Stomach (tissue), 9 donors: Measurements from ENCODE around the gene PRR12. TPM values are rescaled to one million over a fixed set of nuclear protein-coding genes. Genes with fewer than 3 reads are reported as not detected.
A peak's percentile ranks its signal among the peaks of the same experiment; 100 is the strongest.

Experiments used
- DNase-seq, 2 donors: peaks; one replicate each; pipeline versions ENCODE4 v3.0.0 to v3.0.0-alpha.2; 2013 to 2019
- H3K27ac ChIP-seq, 5 donors: fragments of 200-600 bp in 4 of 5; sonication (generic) in 4 of 5; one replicate each; pipeline ENCODE4 v1.5.1; 2013 to 2019; ENCODE audit warnings: mild to moderate bottlenecking in 1 of 5, moderate library complexity in 1 of 5
- H3K27me3 ChIP-seq, 3 donors: fragments of 200-600 bp; sonication (generic); one replicate each; pipeline ENCODE4 v1.5.1; 2017 to 2019; ENCODE audit warnings: mixed run types in 1 of 3
- H3K36me3 ChIP-seq, 4 donors: fragments of 200-600 bp; sonication (generic); 1 replicate in 3 of 4; 2 replicates in 1 of 4; pipeline ENCODE4 v1.5.1; 2016 to 2019
- H3K4me1 ChIP-seq, 4 donors: fragments of 200-600 bp; sonication (generic); one replicate each; pipeline ENCODE4 v1.5.1; 2016 to 2019
- H3K4me3 ChIP-seq, 4 donors: fragments of 200-600 bp; sonication (generic) in 3 of 4; one replicate each; pipeline ENCODE4 v1.5.1; 2016 to 2019; ENCODE audit warnings: mild to moderate bottlenecking in 1 of 4
- H3K9me3 ChIP-seq, 4 donors: fragments of 200-600 bp; sonication (generic); one replicate each; pipeline ENCODE4 v1.5.1; 2016 to 2019
- CTCF ChIP-seq, 7 experiments: fragments of 450-650 bp in 4 of 7; fragments of 200-600 bp in 3 of 7; sonication (generic) in 3 of 7; IDR thresholded peaks; one replicate each; pipeline ENCODE4 v1.5.1; 2016 to 2019; ENCODE audit warnings: antibody characterized with exemption in 7 of 7, control low read depth in 2 of 7, mild to moderate bottlenecking in 1 of 7
- EP300 ChIP-seq: sonication (generic); formaldehyde crosslinking; IDR thresholded peaks from one replicate; pipeline ENCODE4 v1.6.1; 2017; ENCODE audit warnings: antibody characterized with exemption
- POLR2A ChIP-seq, 4 donors: fragments of 450-650 bp; IDR thresholded peaks; one replicate each; pipeline ENCODE4 v1.6.1; 2016; ENCODE audit warnings: antibody characterized with exemption in 4 of 4, control low read depth in 2 of 4, mild to moderate bottlenecking in 1 of 4, moderate library complexity in 1 of 4
- POLR2AphosphoS5 ChIP-seq, 3 donors: sonication (generic); formaldehyde crosslinking; IDR thresholded peaks; one replicate each; pipeline ENCODE4 v1.6.1; 2016; ENCODE audit warnings: antibody characterized with exemption in 3 of 3
- WGBS, 5 donors: extraction: QIAGEN DNeasy Blood & Tissue Kit in 3 of 5; methylation state at CpG; one replicate each; pipeline versions ENCODE4 v1.1.5 to v1.1.7; 2013 to 2018; 5-methylcytosine and 5-hydroxymethylcytosine counted together
- intact Hi-C: fragments of 100-400 bp; cut with DNase I; formaldehyde crosslinking; loops from one replicate; pipeline ENCODE4 v1.15.1; 2023; ENCODE audit warnings: low total_unique reads
- polyA plus RNA-seq, 3 donors: library from polyadenylated mRNA; stranded (reverse); fragments of 200-250 nt; gene quantifications; one replicate each; pipeline ENCODE4 v1.2.3, GENCODE V29; 2013
- total RNA-seq, 5 donors: library from RNA; depleted of rRNA; stranded (reverse); fragments of >200 nt; gene quantifications; one replicate each; pipeline versions ENCODE4 v1.1.0 to v1.2.3, GENCODE V29; 2014 to 2016
- donor health status: healthy with polysubstance abuse.
- donor health status: Bipolar disorder and iron deficiency.
- donor health status: healthy.

Gene PRR12
- total and polyA plus RNA-seq, 8 donors: 3.1 to 88.3 (median 11.0) TPM

DNA sequence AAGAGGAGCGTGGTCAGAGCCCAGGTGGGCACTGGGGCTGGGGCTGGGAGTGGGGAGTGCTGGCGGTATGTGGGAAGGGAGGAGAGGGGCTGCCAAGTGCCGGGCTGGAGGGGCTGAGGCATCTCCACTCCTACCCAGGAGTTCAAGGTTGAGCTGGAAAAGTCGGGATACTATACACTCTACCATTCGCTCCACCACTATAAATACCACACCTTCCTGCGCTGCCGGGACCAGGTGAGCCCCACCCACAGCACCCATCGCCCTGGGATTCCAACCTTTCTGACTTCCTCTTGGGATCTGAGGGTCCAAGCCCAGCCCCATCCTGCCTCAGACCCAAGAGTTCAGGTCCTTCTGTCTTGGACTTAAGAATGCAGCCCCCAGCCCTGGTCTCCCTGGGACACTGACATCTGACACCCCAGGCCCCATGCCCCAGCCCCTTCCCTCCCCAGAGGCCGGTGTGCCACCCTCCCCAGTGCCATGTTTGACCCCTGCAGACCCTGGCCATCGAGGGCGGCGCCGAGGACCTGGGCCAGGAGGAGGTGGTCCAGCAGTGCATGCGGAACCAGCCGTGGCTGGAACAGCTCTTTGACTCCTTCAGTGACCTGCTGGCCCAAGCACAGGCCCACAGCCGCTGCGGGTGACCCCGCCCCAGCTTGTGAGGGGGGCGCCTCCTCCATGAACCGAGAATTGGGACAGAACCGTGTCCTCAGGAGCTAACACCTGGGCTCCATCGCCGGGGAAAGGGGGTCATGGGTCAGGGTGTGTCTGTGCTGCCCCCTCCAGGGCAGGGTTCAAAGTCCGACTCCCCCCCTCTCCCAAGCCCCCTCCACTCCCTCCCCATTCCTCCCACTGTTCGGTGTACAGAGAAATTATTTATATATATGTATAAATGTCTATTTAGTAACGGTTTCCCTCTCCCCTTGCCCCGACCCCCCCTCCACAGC, 34.3 kb downstream of the PRR12 start:
- Histone ChIP-seq H3K27me3 (no peaks in the 10 kb centered on the region), H3K27ac (no peak overlapping the region), H3K4me3 (no peak overlapping the region), H3K4me1 (peaks cover 0 to 8% (median 3%) of the 10 kb centered on the region in 4 donors), H3K9me3 (no peaks in the 10 kb centered on the region), H3K36me3 (peaks cover 27 to 69% (median 61%) of the 10 kb centered on the region in 4 donors)
- intact Hi-C loops: no loop called here
- DNase-seq: no peak
- TF ChIP-seq POLR2A (IDR thresholded peaks at IDR 0.05) (no peak), CTCF (IDR thresholded peaks at IDR 0.05) (no peak), EP300 (no peak), POLR2AphosphoS5 (IDR thresholded peaks at IDR 0.05) (no peak)
- WGBS, 5 donors: 67 to 78% (median 72%) methylated on average over 20 to 27 of the region's 27 CpGs

DNA sequence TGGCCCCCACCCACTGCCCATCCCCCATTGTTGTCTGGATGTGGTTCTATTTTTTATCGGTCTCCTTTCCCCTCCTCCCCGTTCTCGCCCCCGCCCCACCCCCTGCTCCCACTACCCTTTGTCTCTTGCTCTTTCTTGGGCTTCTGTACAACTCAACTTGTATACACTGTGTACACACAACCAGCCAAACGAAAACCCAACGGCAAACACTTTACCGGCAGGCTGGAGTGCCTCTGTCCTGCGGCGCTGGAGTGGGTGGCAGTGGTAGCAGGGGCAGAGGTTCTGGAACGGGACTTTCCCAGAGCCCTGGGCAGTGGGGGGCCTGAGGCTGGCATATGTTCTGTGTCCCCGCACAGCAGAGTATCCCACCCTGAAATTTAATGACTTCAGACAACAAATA, 35.2 kb downstream of the PRR12 start:
- H3K27me3 ChIP-seq: no peaks in the 10 kb centered on the region

DNA sequence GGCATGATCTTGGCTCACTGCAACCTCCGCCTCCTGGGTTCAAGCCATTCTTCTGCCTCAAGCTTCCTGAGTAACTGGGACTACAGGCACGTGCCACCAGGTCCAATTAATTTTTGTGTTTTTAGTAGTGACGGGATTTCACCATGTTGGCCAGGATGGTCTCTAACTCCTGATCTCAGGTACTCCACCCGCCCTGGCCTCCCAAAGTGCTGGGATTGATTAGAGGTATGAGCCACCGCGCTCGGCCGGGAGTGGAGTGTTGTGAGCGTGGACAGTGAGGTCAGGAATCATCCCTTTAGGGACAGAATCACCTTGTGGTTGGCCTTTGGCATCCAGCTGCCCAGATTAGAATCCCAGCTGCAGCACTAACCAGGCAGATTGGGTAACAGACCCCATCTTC, 38.7 kb downstream of the PRR12 start:
- Histone ChIP-seq H3K4me3 (no peak overlapping the region), H3K4me1 (peaks cover 7 to 24% (median 15%) of the 10 kb centered on the region in 4 donors), H3K36me3 (peaks cover 12 to 36% (median 33%) of the 10 kb centered on the region in 4 donors), H3K27me3 (no peaks in the 10 kb centered on the region), H3K27ac (no peak overlapping the region), H3K9me3 (no peaks in the 10 kb centered on the region)
- WGBS, 5 donors: 87 to 91% (median 89%) methylated on average over 9 of the region's 9 CpGs
- TF ChIP-seq POLR2A (IDR thresholded peaks at IDR 0.05): no peak
- no peak for TF ChIP-seq EP300
- no peak for TF ChIP-seq CTCF (IDR thresholded peaks at IDR 0.05)
- TF ChIP-seq POLR2AphosphoS5 (IDR thresholded peaks at IDR 0.05): no peak
- DNase-seq: no peak
- intact Hi-C loops: no loop called here

More for the DNA sequence above, 35.2 kb downstream of the PRR12 start:
- Histone ChIP-seq H3K36me3 (peaks cover 24 to 59% (median 53%) of the 10 kb centered on the region in 4 donors), H3K4me1 (peaks cover 5 to 18% (median 11%) of the 10 kb centered on the region in 4 donors), H3K9me3 (no peaks in the 10 kb centered on the region), H3K4me3 (no peak overlapping the region), H3K27ac (no peak overlapping the region)
- intact Hi-C loops: no loop called here
- no peak for DNase-seq
- 47 to 73% (median 63%) methylated on average over 11 of the region's 11 CpGs for WGBS, 5 donors
- no peak for TF ChIP-seq CTCF (IDR thresholded peaks at IDR 0.05)
- no peak for TF ChIP-seq POLR2AphosphoS5 (IDR thresholded peaks at IDR 0.05)
- TF ChIP-seq EP300: no peak
- TF ChIP-seq POLR2A (IDR thresholded peaks at IDR 0.05): no peak

DNA sequence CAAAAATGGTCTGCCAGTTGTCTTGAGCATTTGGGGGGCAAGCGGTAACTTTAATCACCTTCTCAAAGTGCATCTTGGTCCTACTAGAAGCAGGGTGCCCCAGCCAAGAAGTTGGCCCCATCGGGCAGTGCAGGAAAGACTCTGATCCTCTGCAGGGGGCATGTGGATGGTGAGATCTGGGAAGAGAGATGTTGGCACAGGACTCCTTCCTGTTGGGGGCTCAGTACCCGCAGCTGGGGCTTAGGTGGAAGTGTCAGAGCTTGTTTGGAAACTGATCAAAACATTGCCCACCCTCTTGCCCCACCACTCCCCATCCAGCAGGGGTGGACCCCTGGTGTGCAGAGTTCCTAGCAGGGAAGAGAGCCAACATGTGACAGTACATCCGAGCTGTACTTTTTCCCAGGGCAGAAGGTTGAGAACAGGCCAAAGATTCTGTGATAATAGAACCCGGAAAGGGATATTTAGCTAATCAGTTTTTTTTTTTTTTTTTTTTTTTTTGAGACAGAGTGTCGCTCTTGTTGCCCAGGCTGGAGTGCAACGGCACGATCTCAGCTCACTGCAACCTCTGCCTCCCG, 40.1 kb downstream of the PRR12 start:
- WGBS, 5 donors: 20 to 32% (median 21%) methylated on average over 8 to 9 of the region's 9 CpGs
- no peak for DNase-seq
- Histone ChIP-seq H3K36me3 (peaks cover 0 to 32% (median 31%) of the 10 kb centered on the region in 4 donors), H3K27ac (peak overlapping the region in 3 of 5 donors; percentile 5 to 48 (median 20)), H3K9me3 (no peaks in the 10 kb centered on the region), H3K4me1 (peaks cover 7 to 27% (median 20%) of the 10 kb centered on the region in 4 donors), H3K27me3 (no peaks in the 10 kb centered on the region), H3K4me3 (no peak overlapping the region)
- TF ChIP-seq POLR2A (IDR thresholded peaks at IDR 0.05) (no peak), POLR2AphosphoS5 (IDR thresholded peaks at IDR 0.05) (no peak), CTCF (IDR thresholded peaks at IDR 0.05) (no peak), EP300 (no peak)
- intact Hi-C loops: no loop called here
